DND-41 (cell line): ENCODE data around the gene RPL3.

Source experiments
- EZH2 ChIP-seq: IDR thresholded peaks from 3 replicates; pipeline ENCODE4 v1.6.1; 2012; ENCODE audit warnings: borderline replicate concordance, low read depth, mild to moderate bottlenecking, moderate library complexity, low read length, inconsistent platforms; ENCODE audit not compliant: severe bottlenecking
- TF ChIP-seq, protein P1 (sequence below): IDR thresholded peaks from 2 replicates; pipeline ENCODE4 v1.5.1; 2012; ENCODE audit warnings: borderline replicate concordance, low read length, moderate library complexity, mild to moderate bottlenecking; ENCODE audit not compliant: poor library complexity, severe bottlenecking; ENCODE audit errors: extremely low read depth

DNA sequence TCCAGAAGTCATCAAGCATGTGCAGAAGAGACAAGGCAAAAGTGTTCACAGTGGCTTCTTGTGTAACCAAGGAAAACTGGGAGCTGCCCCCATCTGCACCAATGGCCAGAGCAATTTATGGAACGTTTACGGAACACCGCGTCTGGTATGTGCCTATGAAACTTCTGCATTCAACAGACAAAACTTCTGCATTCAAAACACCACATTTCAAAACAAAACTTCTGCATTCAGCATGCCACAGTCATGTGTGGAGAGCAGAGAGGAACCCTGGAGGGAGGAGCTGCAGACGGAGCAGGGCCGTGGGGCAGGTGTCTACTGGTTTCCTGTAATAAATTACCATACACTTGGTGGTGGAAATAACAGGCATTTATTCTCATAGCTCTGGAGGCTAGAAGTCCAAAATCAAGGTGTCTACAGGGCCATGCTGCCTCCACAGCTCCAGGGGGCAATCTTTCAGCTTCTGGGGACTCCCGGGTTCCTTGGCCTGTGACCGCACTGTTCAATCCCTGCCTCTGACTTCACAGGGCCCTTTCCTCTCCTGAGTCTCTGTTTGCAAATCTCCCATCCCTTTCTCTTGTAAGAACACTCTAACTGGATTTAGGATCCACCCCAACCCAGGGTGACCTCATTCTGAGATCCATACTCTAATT lies 32.2 kb downstream of the RPL3 start:
- TF ChIP-seq, protein P1, sequence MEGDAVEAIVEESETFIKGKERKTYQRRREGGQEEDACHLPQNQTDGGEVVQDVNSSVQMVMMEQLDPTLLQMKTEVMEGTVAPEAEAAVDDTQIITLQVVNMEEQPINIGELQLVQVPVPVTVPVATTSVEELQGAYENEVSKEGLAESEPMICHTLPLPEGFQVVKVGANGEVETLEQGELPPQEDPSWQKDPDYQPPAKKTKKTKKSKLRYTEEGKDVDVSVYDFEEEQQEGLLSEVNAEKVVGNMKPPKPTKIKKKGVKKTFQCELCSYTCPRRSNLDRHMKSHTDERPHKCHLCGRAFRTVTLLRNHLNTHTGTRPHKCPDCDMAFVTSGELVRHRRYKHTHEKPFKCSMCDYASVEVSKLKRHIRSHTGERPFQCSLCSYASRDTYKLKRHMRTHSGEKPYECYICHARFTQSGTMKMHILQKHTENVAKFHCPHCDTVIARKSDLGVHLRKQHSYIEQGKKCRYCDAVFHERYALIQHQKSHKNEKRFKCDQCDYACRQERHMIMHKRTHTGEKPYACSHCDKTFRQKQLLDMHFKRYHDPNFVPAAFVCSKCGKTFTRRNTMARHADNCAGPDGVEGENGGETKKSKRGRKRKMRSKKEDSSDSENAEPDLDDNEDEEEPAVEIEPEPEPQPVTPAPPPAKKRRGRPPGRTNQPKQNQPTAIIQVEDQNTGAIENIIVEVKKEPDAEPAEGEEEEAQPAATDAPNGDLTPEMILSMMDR = no peak
- no peak for TF ChIP-seq EZH2
